ENCODE data around the gene XRRA1.

DNA sequence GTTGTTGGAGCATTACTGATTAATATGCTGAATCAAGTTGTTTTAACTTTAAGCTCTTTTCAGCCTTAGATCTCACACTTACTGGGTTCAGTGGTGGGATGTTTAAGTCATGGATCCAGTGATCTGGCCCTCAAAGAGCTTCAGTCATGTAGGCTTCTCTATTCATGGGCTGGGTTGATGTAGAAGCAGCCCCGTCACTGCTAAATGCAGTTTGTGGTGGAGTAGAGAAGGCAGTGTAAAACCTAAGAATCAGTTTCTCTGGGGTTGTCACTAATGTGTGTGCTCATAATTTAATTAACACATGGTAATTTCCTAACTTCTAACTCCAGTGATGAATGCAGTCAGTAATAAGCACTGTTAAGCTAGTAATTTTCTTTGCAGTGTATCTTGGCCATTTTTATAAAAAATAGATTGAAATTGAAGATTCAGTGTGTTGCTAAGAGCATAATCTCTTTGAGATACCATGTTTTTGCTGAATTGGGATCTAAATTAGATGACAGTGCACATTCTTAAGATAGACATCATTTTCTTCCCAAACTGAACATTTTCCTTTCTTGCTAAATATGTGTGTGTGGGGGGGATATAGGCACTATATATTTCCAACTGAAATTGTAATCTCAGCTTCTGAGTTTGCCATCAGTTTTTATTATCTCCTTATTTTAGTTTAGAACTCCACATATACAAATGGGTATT, 9.2 kb upstream of the XRRA1 start:
- TF ChIP-seq, protein P1, sequence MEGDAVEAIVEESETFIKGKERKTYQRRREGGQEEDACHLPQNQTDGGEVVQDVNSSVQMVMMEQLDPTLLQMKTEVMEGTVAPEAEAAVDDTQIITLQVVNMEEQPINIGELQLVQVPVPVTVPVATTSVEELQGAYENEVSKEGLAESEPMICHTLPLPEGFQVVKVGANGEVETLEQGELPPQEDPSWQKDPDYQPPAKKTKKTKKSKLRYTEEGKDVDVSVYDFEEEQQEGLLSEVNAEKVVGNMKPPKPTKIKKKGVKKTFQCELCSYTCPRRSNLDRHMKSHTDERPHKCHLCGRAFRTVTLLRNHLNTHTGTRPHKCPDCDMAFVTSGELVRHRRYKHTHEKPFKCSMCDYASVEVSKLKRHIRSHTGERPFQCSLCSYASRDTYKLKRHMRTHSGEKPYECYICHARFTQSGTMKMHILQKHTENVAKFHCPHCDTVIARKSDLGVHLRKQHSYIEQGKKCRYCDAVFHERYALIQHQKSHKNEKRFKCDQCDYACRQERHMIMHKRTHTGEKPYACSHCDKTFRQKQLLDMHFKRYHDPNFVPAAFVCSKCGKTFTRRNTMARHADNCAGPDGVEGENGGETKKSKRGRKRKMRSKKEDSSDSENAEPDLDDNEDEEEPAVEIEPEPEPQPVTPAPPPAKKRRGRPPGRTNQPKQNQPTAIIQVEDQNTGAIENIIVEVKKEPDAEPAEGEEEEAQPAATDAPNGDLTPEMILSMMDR (IDR thresholded peaks at IDR 0.05): no peak
- no peak for TF ChIP-seq POLR2A (IDR thresholded peaks at IDR 0.05)

All from uterus (tissue), 2 donors.